Embryonic facial prominence (tissue), 1 donor: ENCODE results near the gene SCNN1G.
"Not testable (repeated sequence)": the region's sequence is repeated elsewhere in the genome, so short reads cannot be mapped to it uniquely, and the experiment has no call there.

Experiments
- DNase-seq: peaks from one replicate; pipeline ENCODE4 v3.0.0-alpha.2; 2016; ENCODE audit errors: extremely low spot score

Gene SCNN1G

DNA sequence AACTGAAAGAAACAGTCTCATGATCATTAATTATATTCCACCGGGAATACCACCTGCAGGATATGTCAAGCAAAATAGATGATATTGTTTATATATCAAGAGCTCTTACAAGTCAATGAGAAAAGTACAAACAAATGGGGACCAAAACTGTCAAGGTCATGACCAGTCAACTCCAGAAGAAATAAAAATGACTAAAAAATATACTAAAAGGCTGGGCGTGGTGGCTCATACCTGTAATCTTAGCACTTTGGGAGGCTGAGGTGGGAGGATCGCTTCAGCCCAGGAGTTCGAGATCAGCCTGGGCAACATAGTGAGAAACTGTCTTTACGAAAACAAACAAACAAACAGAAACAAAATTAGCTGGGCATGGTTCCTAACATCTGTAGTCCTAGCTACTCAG, 69.8 kb downstream of the SCNN1G start:
- no peak for DNase-seq

DNA sequence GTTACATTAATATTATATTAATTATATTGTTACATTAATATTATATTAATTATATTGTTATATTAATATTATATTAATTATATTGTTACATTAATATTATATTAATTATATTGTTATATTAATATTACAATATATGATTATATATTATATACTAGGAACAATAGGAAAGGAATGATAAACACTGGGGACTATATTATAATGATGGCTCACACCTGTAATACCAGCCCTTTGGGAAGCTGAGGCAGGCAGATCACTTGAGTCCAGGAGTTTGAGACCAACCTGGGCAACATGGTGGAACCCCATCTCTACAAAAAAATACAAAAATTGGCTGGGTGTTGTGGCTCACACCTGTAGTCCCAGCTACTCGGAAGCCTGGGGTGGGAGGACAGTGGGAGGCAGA, 71.1 kb downstream of the SCNN1G start:
- DNase-seq: not testable (repeated sequence)

DNA sequence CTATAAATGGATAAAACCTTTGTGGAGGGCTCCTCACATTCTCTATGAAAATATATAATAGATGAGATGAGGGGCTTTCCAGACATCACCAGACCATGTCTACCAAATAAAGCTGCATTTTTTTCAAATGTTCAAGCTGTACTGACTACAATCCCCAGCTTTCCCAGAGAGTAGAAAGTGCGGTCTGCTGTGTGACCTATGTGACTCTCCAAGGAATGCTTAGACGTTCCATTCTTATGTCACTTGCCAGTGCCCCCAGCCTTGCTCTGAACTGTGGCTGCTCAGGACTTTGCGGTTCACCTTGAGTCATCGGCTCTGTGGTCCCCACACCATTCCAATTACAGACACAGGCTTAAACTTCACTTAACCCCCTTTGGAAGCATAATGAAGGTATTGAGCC, 71.8 kb downstream of the SCNN1G start:
- DNase-seq: no peak

DNA sequence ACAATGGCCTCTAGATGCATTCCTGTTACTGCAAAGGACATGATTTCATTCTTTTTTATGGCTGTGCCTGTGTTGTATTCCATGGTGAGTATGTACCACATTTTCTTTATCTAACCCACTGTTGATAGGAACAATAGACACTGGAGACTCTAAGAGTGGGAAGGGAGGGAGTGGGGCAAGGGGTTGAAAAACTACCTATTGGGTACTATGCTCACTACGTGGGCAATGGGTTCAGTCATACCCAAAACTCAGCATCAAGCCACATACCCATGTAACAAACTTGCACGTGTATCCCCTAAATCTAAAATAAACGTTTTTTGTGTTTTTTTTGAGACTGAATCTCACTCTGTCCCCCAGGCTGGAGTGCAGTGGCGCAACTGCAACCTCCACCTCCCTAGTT, 72.5 kb downstream of the SCNN1G start:
- no peak for DNase-seq

DNA sequence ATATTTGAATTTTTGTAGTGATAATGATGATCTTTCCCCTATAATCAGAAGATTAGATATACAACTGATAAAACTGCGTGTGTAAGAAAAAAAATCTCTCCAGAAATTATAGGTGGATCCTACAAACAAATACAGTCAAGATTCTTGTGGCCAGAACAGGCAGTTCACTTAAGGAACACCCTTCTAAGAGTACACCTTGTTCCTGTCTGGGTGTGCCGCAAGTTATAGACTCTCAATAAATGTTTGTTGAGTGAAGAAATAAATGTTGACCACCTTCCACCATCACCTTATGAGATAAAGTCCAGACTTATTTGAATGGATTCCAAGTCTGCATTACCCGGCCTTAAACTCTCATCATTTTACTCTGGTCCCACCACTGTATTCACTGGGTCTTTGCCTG, 73.9 kb downstream of the SCNN1G start:
- DNase-seq: no peak

DNA sequence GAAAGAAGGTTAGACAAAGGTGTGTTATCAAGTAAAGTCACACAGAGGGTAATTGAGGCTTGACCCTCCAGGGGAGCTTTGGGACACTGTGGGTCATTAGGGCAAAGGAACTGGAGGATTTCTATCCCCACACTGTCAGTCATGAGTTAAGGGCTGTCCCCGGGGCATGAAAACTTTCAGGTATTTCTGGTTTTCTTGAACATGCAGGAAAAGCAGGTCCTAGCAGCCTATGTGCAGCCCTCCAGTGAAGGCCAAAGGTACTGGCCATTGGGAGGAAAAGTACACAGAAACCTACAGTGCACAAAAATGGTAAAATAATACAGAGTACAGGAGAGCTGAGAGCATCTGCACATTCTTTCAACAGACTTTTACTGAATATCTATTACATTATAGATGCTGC, 75.1 kb downstream of the SCNN1G start:
- no peak for DNase-seq

DNA sequence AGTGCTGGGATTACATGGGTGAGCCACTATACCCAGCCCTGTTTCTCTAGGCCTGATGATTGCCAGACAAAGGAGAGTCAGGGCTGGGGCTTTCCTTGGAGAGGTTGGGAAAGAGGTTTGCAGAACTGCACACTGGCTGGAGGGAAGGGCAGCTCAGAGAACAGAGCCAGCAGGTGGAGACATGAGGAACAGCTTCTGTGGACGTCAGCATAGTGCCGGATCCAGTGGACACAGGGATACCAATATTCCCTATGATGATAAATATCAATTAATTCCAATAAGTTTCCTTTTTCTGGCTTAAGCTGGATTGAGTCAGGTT, 76.3 kb downstream of the SCNN1G start:
- DNase-seq: no peak
